ENCODE results near the gene ANAPC15. TPM values are rescaled to one million over a fixed set of nuclear protein-coding genes. Genes with fewer than 3 reads are reported as not detected.
A peak's percentile ranks its signal among the peaks of the same experiment; 100 is the strongest.

ANAPC15 gene
- polyA plus RNA-seq, 1 experiment: 54.3 TPM

- TF ChIP-seq, protein P1, sequence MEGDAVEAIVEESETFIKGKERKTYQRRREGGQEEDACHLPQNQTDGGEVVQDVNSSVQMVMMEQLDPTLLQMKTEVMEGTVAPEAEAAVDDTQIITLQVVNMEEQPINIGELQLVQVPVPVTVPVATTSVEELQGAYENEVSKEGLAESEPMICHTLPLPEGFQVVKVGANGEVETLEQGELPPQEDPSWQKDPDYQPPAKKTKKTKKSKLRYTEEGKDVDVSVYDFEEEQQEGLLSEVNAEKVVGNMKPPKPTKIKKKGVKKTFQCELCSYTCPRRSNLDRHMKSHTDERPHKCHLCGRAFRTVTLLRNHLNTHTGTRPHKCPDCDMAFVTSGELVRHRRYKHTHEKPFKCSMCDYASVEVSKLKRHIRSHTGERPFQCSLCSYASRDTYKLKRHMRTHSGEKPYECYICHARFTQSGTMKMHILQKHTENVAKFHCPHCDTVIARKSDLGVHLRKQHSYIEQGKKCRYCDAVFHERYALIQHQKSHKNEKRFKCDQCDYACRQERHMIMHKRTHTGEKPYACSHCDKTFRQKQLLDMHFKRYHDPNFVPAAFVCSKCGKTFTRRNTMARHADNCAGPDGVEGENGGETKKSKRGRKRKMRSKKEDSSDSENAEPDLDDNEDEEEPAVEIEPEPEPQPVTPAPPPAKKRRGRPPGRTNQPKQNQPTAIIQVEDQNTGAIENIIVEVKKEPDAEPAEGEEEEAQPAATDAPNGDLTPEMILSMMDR (IDR thresholded peaks at IDR 0.05; ENCODE audit: insufficient read depth, low read depth, low read length): no peak
- Histone ChIP-seq H3K27me3 (ENCODE audit: control insufficient read depth, insufficient read depth, low read length) (no peaks in the 10 kb centered on the region), H3K36me3 (ENCODE audit: control insufficient read depth, insufficient read depth, low read length) (peaks cover 6% of the 10 kb centered on the region), H3K4me3 (ENCODE audit: low read depth, low read length) (no peak overlapping the region)
- CTCF ChIA-PET: no interaction called here
- POLR2A ChIA-PET: no interaction called here
- DNase-seq (ENCODE audit: low read depth): no peak
Observed at GRCh38 chr11:72114570-72114969, 2.1 kb upstream of the ANAPC15 start.

GRCh38 chr11:72112978-72113808, 698 bp upstream of the ANAPC15 start:
- DNase-seq (ENCODE audit: low read depth): peak; percentile 61
- CTCF ChIA-PET: interaction anchor here (1.1 to 3.8 kb wide), 6 partner anchors 17 to 318 kb away, joined by 3 to 17 read pairs (median 4); no protein-coding TSS in a partner anchor
- peak overlapping the region; percentile 63 for H3K4me3 ChIP-seq (ENCODE audit: low read depth, low read length)
- TF ChIP-seq, protein P1 (IDR thresholded peaks at IDR 0.05; ENCODE audit: insufficient read depth, low read depth, low read length): no peak
- peaks cover 12% of the 10 kb centered on the region for H3K36me3 ChIP-seq (ENCODE audit: control insufficient read depth, insufficient read depth, low read length)
- POLR2A ChIA-PET: interaction anchor here (0.6 to 1.8 kb wide), 3 partner anchors 13 to 40 kb away, joined by 3 to 10 read pairs (median 4); no protein-coding TSS in a partner anchor
- no peaks in the 10 kb centered on the region for H3K27me3 ChIP-seq (ENCODE audit: control insufficient read depth, insufficient read depth, low read length)

- TF ChIP-seq, protein P1 (IDR thresholded peaks at IDR 0.05; ENCODE audit: insufficient read depth, low read depth, low read length): no peak
- CTCF ChIA-PET: interaction anchor here (1.0 to 3.8 kb wide), 3 partner anchors 33 to 86 kb away, joined by 3 to 17 read pairs (median 6); no protein-coding TSS in a partner anchor
- Histone ChIP-seq H3K4me3 (ENCODE audit: low read depth, low read length) (peak overlapping the region; percentile 63), H3K27me3 (ENCODE audit: control insufficient read depth, insufficient read depth, low read length) (no peaks in the 10 kb centered on the region), H3K36me3 (ENCODE audit: control insufficient read depth, insufficient read depth, low read length) (peaks cover 12% of the 10 kb centered on the region)
- DNase-seq (ENCODE audit: low read depth): no peak
- POLR2A ChIA-PET: interaction anchor here (0.9 to 1.8 kb wide), 2 partner anchors 33 to 42 kb away, joined by 4 to 10 read pairs; no protein-coding TSS in a partner anchor
Observed at GRCh38 chr11:72111300-72112142, 974 bp downstream of the ANAPC15 start.

GRCh38 chr11:72105888-72106287, 6.6 kb downstream of the ANAPC15 start, which contains the start of gene TOMT:
Gene TOMT, plus strand, starts transcription at chr11:72105924. Its CDS starts 28 bp downstream, at chr11:72105952.
- H3K4me3 ChIP-seq (ENCODE audit: low read depth, low read length): no peak within 1 kb of the TSS
- TF ChIP-seq, protein P1 (IDR thresholded peaks at IDR 0.05; ENCODE audit: insufficient read depth, low read depth, low read length): no peak
- H3K36me3 ChIP-seq (ENCODE audit: control insufficient read depth, insufficient read depth, low read length): peaks cover 12% of the 10 kb centered on the region
- DNase-seq (ENCODE audit: low read depth): no peak
- ChIA-PET POLR2A (no interaction called here), CTCF (interaction anchor here (1.4 kb wide), 1 partner anchor 132 kb away, joined by 3 read pairs; no protein-coding TSS in a partner anchor)
- no peaks in the 10 kb centered on the region for H3K27me3 ChIP-seq (ENCODE audit: control insufficient read depth, insufficient read depth, low read length)
